IMR-90 (cell line): Measurements from ENCODE around the gene RPP40. TPM values are rescaled to one million over a fixed set of nuclear protein-coding genes. Genes with fewer than 3 reads are reported as not detected.

Source experiments
- ATAC-seq: fragments of 200-7000 bp; cut with Tn5 transposase; 2 replicates; pipeline ENCODE4 v1.9.1; 2020; ENCODE audit warnings: low read depth, mild to moderate bottlenecking, moderate library complexity
- BruUV-seq: library from RNA; stranded (reverse); fragments of 400-500 nt; replicated peaks from 2 replicates; lab custom pipeline; 2021; lab: Mats Ljungman, UMichigan
- CTCF ChIA-PET: fragments of 300-600 bp; formaldehyde crosslinking; extraction: SDS; loops from one replicate; lab custom pipeline; 2021; ENCODE audit warnings: antibody characterized with exemption; lab: Yijun Ruan, JAX
- POLR2A ChIA-PET: fragments of 300-600 bp; sonication (Branson Sonifier 250); formaldehyde crosslinking; loops from one replicate; lab custom pipeline; 2022; ENCODE audit warnings: antibody characterized with exemption; ENCODE audit not compliant: unreplicated experiment; lab: Charles Lee
- DNase-seq: peaks from one replicate; pipeline ENCODE4 v3.0.0; 2013
- H2AFZ ChIP-seq: replicated peaks from 2 replicates; pipeline ENCODE3; 2013; ENCODE audit warnings: low read length, mild to moderate bottlenecking; ENCODE audit not compliant: poor library complexity
- H2AK5ac ChIP-seq: 2 replicates; pipeline ENCODE4 v1.6.1; 2013; ENCODE audit warnings: low read depth, low read length, inconsistent platforms
- H2AK9ac ChIP-seq: replicated peaks from 2 replicates; pipeline ENCODE3; 2013; ENCODE audit warnings: mild to moderate bottlenecking, low read depth, low read length, moderate library complexity; ENCODE audit not compliant: poor library complexity
- H2BK120ac ChIP-seq: 2 replicates; pipeline ENCODE4 v1.6.1; 2013; ENCODE audit warnings: low read depth, low read length, inconsistent platforms
- H2BK15ac ChIP-seq: 3 replicates; pipeline ENCODE4 v1.6.1; 2013; ENCODE audit warnings: low read depth, low read length, inconsistent platforms
- H2BK20ac ChIP-seq: 2 replicates; pipeline ENCODE4 v1.6.1; 2013; ENCODE audit warnings: low read depth, mild to moderate bottlenecking, inconsistent platforms, low read length, moderate library complexity
- H2BK5ac ChIP-seq: 2 replicates; pipeline ENCODE4 v1.6.1; 2013; ENCODE audit warnings: mild to moderate bottlenecking, low read depth, low read length, inconsistent platforms; ENCODE audit not compliant: poor library complexity, severe bottlenecking
- H3K14ac ChIP-seq: replicated peaks from 2 replicates; pipeline ENCODE4 v1.6.1; 2013; ENCODE audit warnings: low read depth, low read length, inconsistent platforms
- H3K18ac ChIP-seq: 2 replicates; pipeline ENCODE4 v1.6.1; 2013; ENCODE audit warnings: low read depth, low read length, control low read depth
- H3K23ac ChIP-seq: 2 replicates; pipeline ENCODE4 v1.6.1; 2013; ENCODE audit warnings: low read depth, low read length, inconsistent platforms
- H3K27ac ChIP-seq: 2 replicates; pipeline ENCODE4 v1.5.1; 2013; ENCODE audit warnings: mild to moderate bottlenecking, control low read depth, low read length; ENCODE audit not compliant: insufficient read depth
- H3K27me3 ChIP-seq: 2 replicates; pipeline ENCODE4 v1.6.1; 2013; ENCODE audit warnings: low read length; ENCODE audit not compliant: control insufficient read depth, insufficient read depth
- H3K36me3 ChIP-seq: 2 replicates; pipeline ENCODE4 v1.6.1; 2013; ENCODE audit warnings: low read length, mixed read lengths; ENCODE audit not compliant: control insufficient read depth, insufficient read depth
- H3K4ac ChIP-seq: 2 replicates; pipeline ENCODE4 v1.6.1; 2013; ENCODE audit warnings: low read depth, low read length, inconsistent platforms
- H3K4me1 ChIP-seq: 2 replicates; pipeline ENCODE4 v1.6.1; 2013; ENCODE audit warnings: low read length, mixed read lengths; ENCODE audit not compliant: control insufficient read depth, insufficient read depth
- H3K4me2 ChIP-seq: 2 replicates; pipeline ENCODE4 v1.6.1; 2013; ENCODE audit warnings: low read depth, mild to moderate bottlenecking, control low read depth, low read length, moderate library complexity
- H3K4me3 ChIP-seq: 2 replicates; pipeline ENCODE4 v1.5.1; 2013; ENCODE audit warnings: low read depth, mild to moderate bottlenecking, control low read depth, low read length, moderate library complexity; ENCODE audit not compliant: insufficient read depth
- H3K56ac ChIP-seq: 2 replicates; pipeline ENCODE4 v1.6.1; 2013; ENCODE audit warnings: low read length, inconsistent platforms; ENCODE audit not compliant: insufficient read depth; ENCODE audit errors: extremely low read depth
- H3K79me1 ChIP-seq, 2 experiments: 2 replicates each; pipeline ENCODE4 v1.6.1; 2013; ENCODE audit warnings: low read length in 2 of 2, inconsistent platforms in 1 of 2, low read depth in 1 of 2
- H3K9ac ChIP-seq: 2 replicates; pipeline ENCODE4 v1.6.1; 2013; ENCODE audit warnings: low read depth, low read length, control low read depth
- H3K9me1 ChIP-seq: 2 replicates; pipeline ENCODE4 v1.6.1; 2013; ENCODE audit warnings: low read length, inconsistent platforms; ENCODE audit not compliant: insufficient read depth
- H3K9me3 ChIP-seq: 2 replicates; pipeline ENCODE4 v1.6.1; 2013; ENCODE audit warnings: low read length; ENCODE audit not compliant: control insufficient read depth, insufficient read depth
- H4K20me1 ChIP-seq: 2 replicates; pipeline ENCODE4 v1.6.1; 2013; ENCODE audit warnings: low read length, inconsistent platforms; ENCODE audit not compliant: insufficient read depth
- H4K5ac ChIP-seq: 2 replicates; pipeline ENCODE4 v1.6.1; 2013; ENCODE audit warnings: mild to moderate bottlenecking, low read depth, low read length, control low read depth
- H4K8ac ChIP-seq, 2 experiments: 2 replicates each; pipeline ENCODE4 v1.6.1; 2013; ENCODE audit warnings: low read depth in 2 of 2, low read length in 2 of 2, control low read depth in 1 of 2, inconsistent platforms in 1 of 2
- H4K91ac ChIP-seq: 2 replicates; pipeline ENCODE4 v1.6.1; 2013; ENCODE audit warnings: low read depth, low read length, inconsistent platforms; ENCODE audit not compliant: insufficient read depth
- BHLHE40 ChIP-seq: fragments of 150-350 bp; IDR thresholded peaks from 2 replicates; pipeline ENCODE4 v1.6.1; 2016; ENCODE audit warnings: mild to moderate bottlenecking, low read depth, low read length
- CEBPB ChIP-seq: IDR thresholded peaks from 2 replicates; pipeline ENCODE4 v1.6.1; 2012; ENCODE audit warnings: low read depth, low read length, improper control_type of control experiment
- CHD1 ChIP-seq: IDR thresholded peaks from 2 replicates; pipeline ENCODE4 v1.6.1; 2012; ENCODE audit warnings: low read depth, low read length, improper control_type of control experiment
- FOS ChIP-seq: fragments of 150-350 bp; IDR thresholded peaks from 2 replicates; pipeline ENCODE4 v1.6.1; 2016; ENCODE audit warnings: low read depth, low read length
- MAFK ChIP-seq: IDR thresholded peaks from 2 replicates; pipeline ENCODE4 v1.6.1; 2012; ENCODE audit warnings: low read depth, low read length, improper control_type of control experiment
- MAZ ChIP-seq: IDR thresholded peaks from 2 replicates; pipeline ENCODE4 v1.6.1; 2012; ENCODE audit warnings: low read depth, mild to moderate bottlenecking, low read length, improper control_type of control experiment, moderate library complexity, borderline replicate concordance
- MXI1 ChIP-seq: IDR thresholded peaks from 2 replicates; pipeline ENCODE4 v1.6.1; 2012; ENCODE audit warnings: low read depth, mild to moderate bottlenecking, low read length, moderate library complexity, borderline replicate concordance
- NFE2L2 ChIP-seq: fragments of 150-350 bp; IDR thresholded peaks from 2 replicates; pipeline ENCODE4 v1.6.1; 2016; ENCODE audit warnings: low read depth, mild to moderate bottlenecking, low read length
- POLR2A ChIP-seq: IDR thresholded peaks from 2 replicates; pipeline ENCODE4 v1.6.1; 2012; ENCODE audit warnings: mild to moderate bottlenecking, low read depth, low read length
- RAD21 ChIP-seq: IDR thresholded peaks from 2 replicates; pipeline ENCODE4 v1.6.1; 2012; ENCODE audit warnings: low read length, improper control_type of control experiment
- RCOR1 ChIP-seq: IDR thresholded peaks from 2 replicates; pipeline ENCODE4 v1.6.1; 2012; ENCODE audit warnings: mild to moderate bottlenecking, low read length, improper control_type of control experiment; ENCODE audit not compliant: insufficient replicate concordance
- RFX5 ChIP-seq: IDR thresholded peaks from 2 replicates; pipeline ENCODE4 v1.8.0; 2012; ENCODE audit warnings: low read depth, mild to moderate bottlenecking, low read length, moderate library complexity
- SMC3 ChIP-seq: fragments of 150-350 bp; IDR thresholded peaks from 2 replicates; pipeline ENCODE4 v1.6.1; 2016; ENCODE audit warnings: low read depth, mild to moderate bottlenecking, antibody characterized with exemption, low read length, moderate library complexity
- USF2 ChIP-seq: fragments of 150-350 bp; IDR thresholded peaks from 2 replicates; pipeline ENCODE4 v1.6.1; 2017; ENCODE audit warnings: mild to moderate bottlenecking, antibody characterized with exemption, low read length, low read depth
- WGBS, 2 experiments: methylation state at CpG; one replicate each; pipeline versions ENCODE4 v1.1.5 to v1.1.7; 2013; ENCODE audit warnings: missing lambda C conversion rate in 2 of 2; ENCODE audit not compliant: insufficient read length in 1 of 2; ENCODE audit errors: extremely low coverage in 2 of 2; 5-methylcytosine and 5-hydroxymethylcytosine counted together
- dilution Hi-C: fragments of 300-500 bp; cut with HindIII; formaldehyde crosslinking; loops from one replicate; pipeline ENCODE4 v1.14.3; 2018; ENCODE audit warnings: low sequenced_read_pairs; ENCODE audit not compliant: unreplicated experiment
- in situ Hi-C: fragments of 300-500 bp; cut with MboI; formaldehyde crosslinking; loops from 3 replicates; pipeline ENCODE4 v1.14.3; 2019; ENCODE audit warnings: low sequenced_read_pairs, inconsistent platforms, mixed read lengths
- intact Hi-C: fragments of 100-400 bp; cut with micrococcal nuclease; formaldehyde crosslinking; loops from 2 replicates; pipeline ENCODE4 v1.10.0; 2022
- polyA plus RNA-seq, 3 experiments: library from polyadenylated mRNA; depleted of rRNA; stranded (reverse); fragments of >200 nt; gene quantifications; 2 replicates each; pipeline ENCODE4 v1.2.3, GENCODE V29; 2012; ENCODE audit warnings: low replicate concordance in 1 of 3
- total RNA-seq: library from RNA; depleted of rRNA; stranded (reverse); fragments of >200 nt; gene quantifications from 2 replicates; pipeline ENCODE4 v1.2.3, GENCODE V29; 2012
- TF ChIP-seq, protein P1 (sequence below): conservative IDR thresholded peaks from 2 replicates; pipeline ENCODE4 v1.5.1; 2012; ENCODE audit warnings: mild to moderate bottlenecking, low read depth, low read length, improper control_type of control experiment
- TF ChIP-seq, protein P2 (sequence below): fragments of 150-350 bp; IDR thresholded peaks from 2 replicates; pipeline ENCODE4 v1.6.1; 2016; ENCODE audit warnings: low read depth, mild to moderate bottlenecking, low read length, moderate library complexity, borderline replicate concordance

RPP40 gene
- total and polyA plus RNA-seq, 2 of the 4 experiments (the other 2 are of a cell fraction), result 8.1 to 22.2 TPM

GRCh38 chr6:4977468-4977867 lies 26.4 kb downstream of the RPP40 start:
- Histone ChIP-seq H4K8ac (no peak overlapping the region), H2BK5ac (no peak overlapping the region), H3K23ac (no peak overlapping the region), H3K4ac (no peak overlapping the region), H3K9me3 (peaks cover 8% of the 10 kb centered on the region), H3K56ac (no peak overlapping the region), H2BK20ac (no peak overlapping the region), H3K14ac (no peak overlapping the region), H3K18ac (no peak overlapping the region), H3K9me1 (no peaks in the 10 kb centered on the region), H2BK15ac (no peak overlapping the region), H3K4me3 (no peak overlapping the region), H2AK9ac (no peak overlapping the region), H3K4me1 (peaks cover 6% of the 10 kb centered on the region; the same call in 1 of the 2 replicates), H2AFZ (no peak overlapping the region), H4K5ac (no peak overlapping the region), H3K36me3 (no peaks in the 10 kb centered on the region), H3K27ac (no peak overlapping the region), H4K20me1 (no peaks in the 10 kb centered on the region), H3K79me1 (no peaks in the 10 kb centered on the region), H3K4me2 (no peak overlapping the region), H2BK120ac (no peak overlapping the region), H2AK5ac (no peak overlapping the region), H3K9ac (no peak overlapping the region), H3K27me3 (peaks cover 4% of the 10 kb centered on the region; the same call in 1 of the 2 replicates), H4K91ac (no peak overlapping the region)
- in situ Hi-C loops (no loop called here), intact Hi-C loops (no loop called here), dilution Hi-C loops (no loop called here)
- ChIA-PET CTCF (no interaction called here), POLR2A (no interaction called here)
- BruUV-seq, result no TSS peak
- 62% methylated on average over 3 of the region's 5 CpGs; no CpG with 5 or more reads in 1 of the 2 experiments for WGBS, 2 experiments
- TF ChIP-seq, protein P1, sequence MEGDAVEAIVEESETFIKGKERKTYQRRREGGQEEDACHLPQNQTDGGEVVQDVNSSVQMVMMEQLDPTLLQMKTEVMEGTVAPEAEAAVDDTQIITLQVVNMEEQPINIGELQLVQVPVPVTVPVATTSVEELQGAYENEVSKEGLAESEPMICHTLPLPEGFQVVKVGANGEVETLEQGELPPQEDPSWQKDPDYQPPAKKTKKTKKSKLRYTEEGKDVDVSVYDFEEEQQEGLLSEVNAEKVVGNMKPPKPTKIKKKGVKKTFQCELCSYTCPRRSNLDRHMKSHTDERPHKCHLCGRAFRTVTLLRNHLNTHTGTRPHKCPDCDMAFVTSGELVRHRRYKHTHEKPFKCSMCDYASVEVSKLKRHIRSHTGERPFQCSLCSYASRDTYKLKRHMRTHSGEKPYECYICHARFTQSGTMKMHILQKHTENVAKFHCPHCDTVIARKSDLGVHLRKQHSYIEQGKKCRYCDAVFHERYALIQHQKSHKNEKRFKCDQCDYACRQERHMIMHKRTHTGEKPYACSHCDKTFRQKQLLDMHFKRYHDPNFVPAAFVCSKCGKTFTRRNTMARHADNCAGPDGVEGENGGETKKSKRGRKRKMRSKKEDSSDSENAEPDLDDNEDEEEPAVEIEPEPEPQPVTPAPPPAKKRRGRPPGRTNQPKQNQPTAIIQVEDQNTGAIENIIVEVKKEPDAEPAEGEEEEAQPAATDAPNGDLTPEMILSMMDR, result no peak
- TF ChIP-seq RCOR1 (no peak), RAD21 (no peak), CEBPB (no peak), MAFK (no peak), RFX5 (no peak), USF2 (no peak), NFE2L2 (no peak), MXI1 (no peak), BHLHE40 (no peak), FOS (no peak), POLR2A (no peak), MAZ (no peak), CHD1 (no peak), SMC3 (no peak)
- TF ChIP-seq, protein P2, sequence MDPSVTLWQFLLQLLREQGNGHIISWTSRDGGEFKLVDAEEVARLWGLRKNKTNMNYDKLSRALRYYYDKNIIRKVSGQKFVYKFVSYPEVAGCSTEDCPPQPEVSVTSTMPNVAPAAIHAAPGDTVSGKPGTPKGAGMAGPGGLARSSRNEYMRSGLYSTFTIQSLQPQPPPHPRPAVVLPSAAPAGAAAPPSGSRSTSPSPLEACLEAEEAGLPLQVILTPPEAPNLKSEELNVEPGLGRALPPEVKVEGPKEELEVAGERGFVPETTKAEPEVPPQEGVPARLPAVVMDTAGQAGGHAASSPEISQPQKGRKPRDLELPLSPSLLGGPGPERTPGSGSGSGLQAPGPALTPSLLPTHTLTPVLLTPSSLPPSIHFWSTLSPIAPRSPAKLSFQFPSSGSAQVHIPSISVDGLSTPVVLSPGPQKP, result no peak
- ATAC-seq (no peak), DNase-seq (no peak)
